ENCODE results near the gene JPH4. TPM values are rescaled to one million over a fixed set of nuclear protein-coding genes. Genes with fewer than 3 reads are reported as not detected.

JPH4 gene
- total and polyA plus RNA-seq, 2 of the 8 experiments (the other 6 are each of a cell fraction or from before 2014, with no cell fraction given), result 23.9 to 46.7 TPM

GRCh38 chr14:23536494-23536893, 42.1 kb downstream of the JPH4 start:
- Histone ChIP-seq H3K14ac (ENCODE audit: insufficient read length) (no peak overlapping the region), H2BK120ac (replicated peaks; ENCODE audit: low read depth, low read length) (peak overlapping the region; percentile 91), H3K4me2 (ENCODE audit: insufficient read depth in 1 of 2, low read depth in 2 of 2, low read length in 2 of 2) (peak overlapping the region; percentile 96 to 99), H3K27ac (ENCODE audit: low read depth, low read length) (peak overlapping the region; percentile 99; the same call in 1 of the 2 replicates), H3K79me2 (ENCODE audit: control insufficient read depth in 1 of 2, insufficient read depth in 2 of 2, low read length in 2 of 2) (peaks cover 0 to 13% of the 10 kb centered on the region in 2 experiments; a peak in 2 of 4 replicates), H4K5ac (ENCODE audit: insufficient read length, low read depth, low read length) (peak overlapping the region; percentile 14), H2BK15ac (ENCODE audit: low read length) (0 out of 2 replicates have a peak overlapping the region, but pooled peaks have one; percentile 48), H4K91ac (replicated peaks; ENCODE audit: insufficient read length, low read length) (peak overlapping the region; percentile 83), H3K4me3 (ENCODE audit: extremely low read depth in 1 of 4, insufficient read depth in 2 of 4, low read depth in 3 of 4, low read length in 4 of 4) (peak overlapping the region in 1 of 4 experiments; percentile 72; a peak in 1 of 8 replicates), H3K36me3 (ENCODE audit: control insufficient read depth in 2 of 4, insufficient read depth in 4 of 4, low read length in 3 of 4) (peaks cover 4 to 24% (median 10%) of the 10 kb centered on the region in 4 experiments; a peak in 4 of 8 replicates), H2BK20ac (ENCODE audit: low read length) (peak overlapping the region; percentile 62; the same call in 1 of the 2 replicates), H2AFZ (ENCODE audit: low read length) (no peak overlapping the region), H2BK5ac (ENCODE audit: low read depth, low read length) (peak overlapping the region; percentile 100; the same call in 1 of the 2 replicates), H3K27me3 (replicated peaks in 1 of 4; ENCODE audit: control insufficient read depth in 3 of 4, extremely low read depth in 1 of 4, insufficient read depth in 3 of 4, low read length in 3 of 4) (no peaks in the 10 kb centered on the region), H3K18ac (ENCODE audit: extremely low read depth, low read length) (peak overlapping the region; percentile 82; the same call in 1 of the 2 replicates), H3K79me1 (ENCODE audit: low read depth, low read length) (no peaks in the 10 kb centered on the region), H4K8ac (ENCODE audit: extremely low read depth, insufficient read depth, low read length) (no peak overlapping the region), H4K20me1 (replicated peaks in 1 of 2; ENCODE audit: control insufficient read depth in 1 of 2, insufficient read depth in 2 of 2, low read length in 2 of 2) (no peaks in the 10 kb centered on the region), H2AK5ac (ENCODE audit: low read depth, low read length) (no peak overlapping the region), H3K9ac (replicated peaks in 1 of 4; ENCODE audit: extremely low read depth in 1 of 4, low read depth in 3 of 4, low read length in 3 of 4) (no peak overlapping the region; a peak in 1 of 7 replicates), H3K56ac (replicated peaks; ENCODE audit: insufficient read length, low read depth, low read length) (peak overlapping the region; percentile 42), H3K23me2 (ENCODE audit: low read depth, low read length) (peaks cover 17% of the 10 kb centered on the region), H3K4ac (replicated peaks; ENCODE audit: insufficient read length, low read depth, low read length) (peak overlapping the region; percentile 87), H3K9me3 (ENCODE audit: insufficient read depth in 2 of 2, low read depth in 1 of 2, low read length in 1 of 2) (no peaks in the 10 kb centered on the region), H3K4me1 (replicated peaks in 1 of 4; ENCODE audit: control insufficient read depth in 3 of 4, insufficient read depth in 4 of 4, low read length in 3 of 4) (peaks cover 7 to 19% (median 12%) of the 10 kb centered on the region in 4 experiments; a peak in 6 of 7 replicates), H2BK12ac (ENCODE audit: low read depth, low read length) (peak overlapping the region; percentile 70), H3K23ac (ENCODE audit: insufficient read length) (no peak overlapping the region)
- FAIRE-seq (no peak), DNase-seq (ENCODE audit: low read depth in 1 of 2, low spot score in 2 of 2) (no peak)
- TF ChIP-seq HDAC2 (IDR thresholded peaks at IDR 0.05; ENCODE audit: borderline replicate concordance in 1 of 2, low read depth in 2 of 2, low read length in 2 of 2) (peak in 1 of 2 experiments; percentile 95; a peak in 2 of 4 replicates), NRF1 (IDR thresholded peaks at IDR 0.05; ENCODE audit: low read depth, low read length) (no peak), KDM1A (IDR thresholded peaks at IDR 0.05; ENCODE audit: borderline replicate concordance, low read length) (peak; percentile 94), SRF (IDR thresholded peaks at IDR 0.05; ENCODE audit: low read depth, low read length) (no peak)
- WGBS, 2 experiments (ENCODE audit: extremely low coverage in 1 of 2, insufficient coverage in 1 of 2, insufficient read length in 1 of 2, insufficient replicate concordance in 2 of 2, low coverage in 1 of 2, low lambda C conversion rate in 2 of 2, missing lambda C conversion rate in 1 of 2), result 97% methylated on average over 2 of the region's 2 CpGs; no CpG with 5 or more reads in 1 of the 2 experiments
- CTCF ChIA-PET (ENCODE audit: partially characterized antibody), result interaction anchor here (0.9 to 70.5 kb wide), 6 partner anchors 9 to 97 kb away, joined by 3 to 2092 read pairs (median 680); partner anchors contain the start of genes AP1G2, NGDN, THTPA and ZFHX2
- POLR2A ChIA-PET (ENCODE audit: partially characterized antibody), result interaction anchor here (0.8 to 52.7 kb wide), 11 partner anchors 8 to 348 kb away, joined by 3 to 1523 read pairs (median 7); partner anchors contain the start of genes AP1G2, JPH4, NGDN and PABPN1

Measured in H1 (cell line).